ENCODE data around the gene RBMS1.
A peak's percentile ranks its signal among the peaks of the same experiment; 100 is the strongest.

The RBMS1 gene

GRCh38 chr2:160241251-160242137 lies 252.1 kb downstream of the RBMS1 start:
- peak; percentile 44 for DNase-seq

GRCh38 chr2:160239436-160239835 lies 254.2 kb downstream of the RBMS1 start:
- no peak for DNase-seq

GRCh38 chr2:160238392-160238791 lies 255.2 kb downstream of the RBMS1 start:
- DNase-seq, result no peak

GRCh38 chr2:160232905-160233475 lies 260.6 kb downstream of the RBMS1 start:
- DNase-seq, result no peak

- DNase-seq, result no peak
Observed at GRCh38 chr2:160229591-160229990, 264.0 kb downstream of the RBMS1 start.

- DNase-seq, result no peak
Observed at GRCh38 chr2:160228141-160228917, 265.3 kb downstream of the RBMS1 start.

- DNase-seq, result no peak
Observed at GRCh38 chr2:160227293-160227915, 266.2 kb downstream of the RBMS1 start.

- DNase-seq, result no peak
Observed at GRCh38 chr2:160226367-160226766, 267.2 kb downstream of the RBMS1 start.

GRCh38 chr2:160225722-160226121 lies 267.9 kb downstream of the RBMS1 start:
- DNase-seq, result no peak

- no peak for DNase-seq
Observed at GRCh38 chr2:160224507-160224906, 269.1 kb downstream of the RBMS1 start.

GRCh38 chr2:160224060-160224459 lies 269.5 kb downstream of the RBMS1 start:
- DNase-seq, result no peak

- DNase-seq, result no peak
Observed at GRCh38 chr2:160223560-160223959, 270.0 kb downstream of the RBMS1 start.

GRCh38 chr2:160222546-160223283 lies 270.9 kb downstream of the RBMS1 start:
- no peak for DNase-seq
